Endodermal cell (in vitro differentiated cells): ENCODE results near the gene MCOLN2. TPM values are rescaled to one million over a fixed set of nuclear protein-coding genes. Genes with fewer than 3 reads are reported as not detected.

ENCODE experiments used
- DNase-seq: peaks from one replicate; pipeline ENCODE4 v3.0.0-alpha.2; 2017
- H3K27ac ChIP-seq: 2 replicates; pipeline ENCODE4 v1.5.1; 2013; ENCODE audit warnings: mild to moderate bottlenecking, low read depth, low read length, moderate library complexity
- H3K27me3 ChIP-seq: 2 replicates; pipeline ENCODE4 v1.6.1; 2013; ENCODE audit warnings: mild to moderate bottlenecking, low read length, moderate library complexity; ENCODE audit not compliant: insufficient read depth, control insufficient read depth, poor library complexity, severe bottlenecking
- H3K36me3 ChIP-seq: 2 replicates; pipeline ENCODE4 v1.7.0; 2013; ENCODE audit warnings: mild to moderate bottlenecking, low read length, moderate library complexity; ENCODE audit not compliant: control insufficient read depth, insufficient read depth
- H3K4me1 ChIP-seq: one replicate; pipeline ENCODE4 v1.7.0; 2013; ENCODE audit warnings: low read length; ENCODE audit not compliant: control insufficient read depth, insufficient read depth
- H3K4me3 ChIP-seq: 2 replicates; pipeline ENCODE4 v1.5.1; 2013; ENCODE audit warnings: mild to moderate bottlenecking, low read length, moderate library complexity
- H3K9ac ChIP-seq: 2 replicates; pipeline ENCODE4 v1.6.1; 2013; ENCODE audit warnings: mild to moderate bottlenecking, low read length, moderate library complexity; ENCODE audit not compliant: poor library complexity, severe bottlenecking; ENCODE audit errors: extremely low read depth
- H3K9me3 ChIP-seq: 2 replicates; pipeline ENCODE4 v1.6.1; 2013; ENCODE audit warnings: mild to moderate bottlenecking, low read length, moderate library complexity; ENCODE audit not compliant: control insufficient read depth
- H3K27ac Mint-ChIP-seq: 2 replicates; pipeline ENCODE4 v1.8.0; 2020; ENCODE audit warnings: mixed read lengths
- H3K27me3 Mint-ChIP-seq: 2 replicates; pipeline ENCODE4 v1.8.0; 2021; ENCODE audit warnings: mild to moderate bottlenecking, mixed read lengths; ENCODE audit not compliant: insufficient read depth
- H3K36me3 Mint-ChIP-seq: 2 replicates; pipeline ENCODE4 v1.8.0; 2020; ENCODE audit warnings: low read depth, mixed read lengths
- H3K4me1 Mint-ChIP-seq: 2 replicates; pipeline ENCODE4 v1.8.0; 2020; ENCODE audit warnings: mixed read lengths
- H3K4me3 Mint-ChIP-seq: 2 replicates; pipeline ENCODE4 v1.8.0; 2020; ENCODE audit warnings: mild to moderate bottlenecking, moderate library complexity, mixed read lengths
- H3K9me3 Mint-ChIP-seq: 2 replicates; pipeline ENCODE4 v1.8.0; 2020; ENCODE audit warnings: mild to moderate bottlenecking, mixed read lengths
- CTCF ChIP-seq: fragments of 200-600 bp; sonication (generic); conservative IDR thresholded peaks from 2 replicates; pipeline ENCODE4 v1.5.0; 2021; ENCODE audit warnings: antibody characterized with exemption, mild to moderate bottlenecking
- WGBS, 2 experiments: methylation state at CpG; one replicate each; pipeline versions ENCODE4 v1.1.5 to v1.1.7; 2013; ENCODE audit warnings: missing lambda C conversion rate in 2 of 2, mixed read lengths in 1 of 2; ENCODE audit not compliant: insufficient coverage in 1 of 2, insufficient read length in 1 of 2; 5-methylcytosine and 5-hydroxymethylcytosine counted together
- total RNA-seq, 2 donors: library from RNA; stranded (reverse); fragmentation: NEBNext Ultra II Directional in 1 of 2; extraction: Animal tissue kit (Norgen Biotek cat#: 25700) in 1 of 2; gene quantifications; 2 replicates in 1 of 2; 3 replicates in 1 of 2; pipeline ENCODE4 v1.2.1, GENCODE V29; 2021

Gene MCOLN2
- total RNA-seq, 2 donors from 2014 or later, result 0.20 to 0.29 TPM

GRCh38 chr1:84928979-84929378 is 67.9 kb downstream of the MCOLN2 start:
- Histone ChIP-seq H3K27ac (no peak overlapping the region), H3K4me1 (no peaks in the 10 kb centered on the region), H3K27me3 (no peaks in the 10 kb centered on the region), H3K4me3 (no peak overlapping the region), H3K9me3 (no peaks in the 10 kb centered on the region), H3K36me3 (no peaks in the 10 kb centered on the region), H3K9ac (no peak overlapping the region)
- Mint-ChIP-seq H3K27me3 (peaks cover 4% of the 10 kb centered on the region), H3K4me1 (no peaks in the 10 kb centered on the region), H3K27ac (no peak overlapping the region), H3K4me3 (no peak overlapping the region), H3K36me3 (no peaks in the 10 kb centered on the region), H3K9me3 (no peaks in the 10 kb centered on the region)
- no peak for TF ChIP-seq CTCF
- no peak for DNase-seq
- 88 to 93% methylated on average over 3 of the region's 4 CpGs for WGBS, 2 experiments

- Mint-ChIP-seq H3K27me3 (no peaks in the 10 kb centered on the region), H3K36me3 (no peaks in the 10 kb centered on the region), H3K27ac (no peak overlapping the region), H3K9me3 (no peaks in the 10 kb centered on the region), H3K4me1 (peaks cover 2% of the 10 kb centered on the region), H3K4me3 (no peak overlapping the region)
- H3K4me1 ChIP-seq, result no peaks in the 10 kb centered on the region
- H3K36me3 ChIP-seq, result no peaks in the 10 kb centered on the region
- no peaks in the 10 kb centered on the region for H3K27me3 ChIP-seq
- H3K9ac ChIP-seq, result no peak overlapping the region
- H3K4me3 ChIP-seq, result no peak overlapping the region
- peak overlapping the region; percentile 19 for H3K27ac ChIP-seq
- no peak for TF ChIP-seq CTCF
- H3K9me3 ChIP-seq, result no peaks in the 10 kb centered on the region
- WGBS, 2 experiments, result 87 to 90% methylated on average over 3 of the region's 3 CpGs
- no peak for DNase-seq
Measured at GRCh38 chr1:84923317-84923716, 73.6 kb downstream of the MCOLN2 start.

- Mint-ChIP-seq H3K36me3 (no peaks in the 10 kb centered on the region), H3K27me3 (no peaks in the 10 kb centered on the region), H3K9me3 (no peaks in the 10 kb centered on the region), H3K4me1 (peaks cover 2% of the 10 kb centered on the region), H3K4me3 (no peak overlapping the region), H3K27ac (no peak overlapping the region)
- no peak overlapping the region for H3K27ac ChIP-seq
- no peak overlapping the region for H3K9ac ChIP-seq
- no peaks in the 10 kb centered on the region for H3K36me3 ChIP-seq
- no peaks in the 10 kb centered on the region for H3K4me1 ChIP-seq
- H3K27me3 ChIP-seq, result no peaks in the 10 kb centered on the region
- H3K9me3 ChIP-seq, result no peaks in the 10 kb centered on the region
- WGBS, 2 experiments, result 100% methylated on average over 1 of the region's 1 CpG; no CpG with 5 or more reads in 1 of the 2 experiments
- no peak overlapping the region for H3K4me3 ChIP-seq
- DNase-seq, result no peak
- no peak for TF ChIP-seq CTCF
Measured at GRCh38 chr1:84920159-84920558, 76.8 kb downstream of the MCOLN2 start.
